Measurements from ENCODE around the gene AURKA.
A peak's percentile ranks its signal among the peaks of the same experiment; 100 is the strongest.
"Not testable (repeated sequence)": the region's sequence is repeated elsewhere in the genome, so short reads cannot be mapped to it uniquely, and the experiment has no call there.

The AURKA gene

GRCh38 chr20:56391596-56392131 is 351 bp downstream of the AURKA start:
- Histone ChIP-seq H3K36me3 (ENCODE audit: control insufficient read depth, insufficient read depth, low read length) (no peaks in the 10 kb centered on the region), H3K27me3 (ENCODE audit: control insufficient read depth, insufficient read depth, low read length) (no peaks in the 10 kb centered on the region), H3K4me2 (ENCODE audit: low read length) (peak overlapping the region; percentile 86), H3K9ac (no peak overlapping the region), H3K9me3 (ENCODE audit: control insufficient read depth, low read length) (no peaks in the 10 kb centered on the region), H3K4me1 (peaks cover 7% of the 10 kb centered on the region), H3K4me3 (ENCODE audit: low read depth, low read length) (peak overlapping the region; percentile 63), H2AFZ (peak overlapping the region; percentile 95), H3K79me2 (peaks cover 5% of the 10 kb centered on the region), H3K27ac (peak overlapping the region; percentile 82)
- no peak for TF ChIP-seq CTCF (IDR thresholded peaks at IDR 0.05)

- Histone ChIP-seq H2AFZ (peak overlapping the region; percentile 95), H3K4me1 (peaks cover 7% of the 10 kb centered on the region), H3K27me3 (ENCODE audit: control insufficient read depth, insufficient read depth, low read length) (no peaks in the 10 kb centered on the region), H3K27ac (no peak overlapping the region), H3K9ac (no peak overlapping the region), H3K9me3 (ENCODE audit: control insufficient read depth, low read length) (no peaks in the 10 kb centered on the region), H3K79me2 (peaks cover 5% of the 10 kb centered on the region), H3K4me2 (ENCODE audit: low read length) (no peak overlapping the region), H3K36me3 (ENCODE audit: control insufficient read depth, insufficient read depth, low read length) (no peaks in the 10 kb centered on the region), H3K4me3 (ENCODE audit: low read depth, low read length) (no peak overlapping the region)
- no peak for TF ChIP-seq CTCF (IDR thresholded peaks at IDR 0.05)
Measured at GRCh38 chr20:56391037-56391436, 978 bp downstream of the AURKA start.

GRCh38 chr20:56390396-56390795 is 1.6 kb downstream of the AURKA start:
- H3K4me3 ChIP-seq (ENCODE audit: low read depth, low read length); H3K4me1 ChIP-seq; H3K36me3 ChIP-seq (ENCODE audit: control insufficient read depth, insufficient read depth, low read length); H3K9ac ChIP-seq; H3K9me3 ChIP-seq (ENCODE audit: control insufficient read depth, low read length); H3K79me2 ChIP-seq; H2AFZ ChIP-seq; H3K4me2 ChIP-seq (ENCODE audit: low read length); H3K27me3 ChIP-seq (ENCODE audit: control insufficient read depth, insufficient read depth, low read length); H3K27ac ChIP-seq: not testable (repeated sequence)

- H3K4me3 ChIP-seq (ENCODE audit: low read depth, low read length) = no peak overlapping the region
- no peak for TF ChIP-seq CTCF (IDR thresholded peaks at IDR 0.05)
Measured at GRCh38 chr20:56389807-56390206, 2.2 kb downstream of the AURKA start.

GRCh38 chr20:56388882-56389281 is 3.1 kb downstream of the AURKA start:
- no peak overlapping the region for H2AFZ ChIP-seq
- no peak overlapping the region for H3K4me3 ChIP-seq (ENCODE audit: low read depth, low read length)
- no peak for TF ChIP-seq CTCF (IDR thresholded peaks at IDR 0.05)
- no peaks in the 10 kb centered on the region for H3K9me3 ChIP-seq (ENCODE audit: control insufficient read depth, low read length)
- peaks cover 4% of the 10 kb centered on the region for H3K4me1 ChIP-seq
- H3K4me2 ChIP-seq (ENCODE audit: low read length) = no peak overlapping the region
- no peaks in the 10 kb centered on the region for H3K36me3 ChIP-seq (ENCODE audit: control insufficient read depth, insufficient read depth, low read length)
- H3K9ac ChIP-seq = no peak overlapping the region
- no peak overlapping the region for H3K27ac ChIP-seq
- H3K27me3 ChIP-seq (ENCODE audit: control insufficient read depth, insufficient read depth, low read length) = no peaks in the 10 kb centered on the region
- peaks cover 3% of the 10 kb centered on the region for H3K79me2 ChIP-seq

More at GRCh38 chr20:56389807-56390206, 2.2 kb downstream of the AURKA start:
- H3K9ac ChIP-seq = no peak overlapping the region
- no peaks in the 10 kb centered on the region for H3K36me3 ChIP-seq (ENCODE audit: control insufficient read depth, insufficient read depth, low read length)
- H3K27me3 ChIP-seq (ENCODE audit: control insufficient read depth, insufficient read depth, low read length) = no peaks in the 10 kb centered on the region
- no peak overlapping the region for H3K4me2 ChIP-seq (ENCODE audit: low read length)
- peaks cover 7% of the 10 kb centered on the region for H3K4me1 ChIP-seq
- no peak overlapping the region for H2AFZ ChIP-seq
- no peaks in the 10 kb centered on the region for H3K9me3 ChIP-seq (ENCODE audit: control insufficient read depth, low read length)
- peaks cover 5% of the 10 kb centered on the region for H3K79me2 ChIP-seq
- no peak overlapping the region for H3K27ac ChIP-seq
